ENCODE data around the gene ABCG1.

ABCG1 gene

DNA sequence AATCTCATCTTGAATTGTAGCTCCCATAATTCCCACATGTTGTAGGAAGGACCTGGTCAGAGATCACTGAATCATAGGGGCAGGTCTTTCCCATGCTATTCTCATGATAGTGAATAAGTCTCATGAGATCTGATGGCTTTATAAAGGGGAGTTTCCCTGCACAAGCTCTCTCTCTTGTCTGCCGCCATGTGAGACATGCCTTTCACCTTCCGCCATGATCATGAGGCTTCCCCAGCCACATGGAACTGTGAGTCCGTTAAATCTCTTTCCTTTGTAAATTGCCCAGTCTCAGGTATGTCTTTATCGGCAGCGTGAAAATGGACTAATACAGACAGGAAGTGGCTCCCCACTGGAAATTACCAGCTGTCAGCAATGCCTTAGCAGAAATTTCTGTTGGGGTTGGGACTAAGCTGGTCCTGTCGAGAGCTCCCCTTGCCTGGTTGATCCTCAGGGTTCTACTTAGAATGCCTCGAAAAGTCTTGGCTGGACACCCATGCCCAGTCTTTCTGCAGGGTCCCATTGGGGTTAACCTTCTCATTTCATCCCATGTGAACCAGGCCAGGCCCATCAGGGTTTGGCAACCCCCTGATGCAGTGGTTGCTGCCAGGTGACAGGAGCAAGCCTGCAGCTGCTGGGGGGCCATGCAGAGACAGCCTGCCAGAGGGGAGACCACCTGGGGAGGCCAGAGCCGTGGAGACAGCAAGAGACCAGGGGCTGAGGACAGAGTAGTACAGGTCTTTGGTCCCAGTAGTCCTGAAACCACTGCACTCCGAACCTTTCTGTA lies 2.8 kb upstream of the ABCG1 start:
- no peak for DNase-seq

DNA sequence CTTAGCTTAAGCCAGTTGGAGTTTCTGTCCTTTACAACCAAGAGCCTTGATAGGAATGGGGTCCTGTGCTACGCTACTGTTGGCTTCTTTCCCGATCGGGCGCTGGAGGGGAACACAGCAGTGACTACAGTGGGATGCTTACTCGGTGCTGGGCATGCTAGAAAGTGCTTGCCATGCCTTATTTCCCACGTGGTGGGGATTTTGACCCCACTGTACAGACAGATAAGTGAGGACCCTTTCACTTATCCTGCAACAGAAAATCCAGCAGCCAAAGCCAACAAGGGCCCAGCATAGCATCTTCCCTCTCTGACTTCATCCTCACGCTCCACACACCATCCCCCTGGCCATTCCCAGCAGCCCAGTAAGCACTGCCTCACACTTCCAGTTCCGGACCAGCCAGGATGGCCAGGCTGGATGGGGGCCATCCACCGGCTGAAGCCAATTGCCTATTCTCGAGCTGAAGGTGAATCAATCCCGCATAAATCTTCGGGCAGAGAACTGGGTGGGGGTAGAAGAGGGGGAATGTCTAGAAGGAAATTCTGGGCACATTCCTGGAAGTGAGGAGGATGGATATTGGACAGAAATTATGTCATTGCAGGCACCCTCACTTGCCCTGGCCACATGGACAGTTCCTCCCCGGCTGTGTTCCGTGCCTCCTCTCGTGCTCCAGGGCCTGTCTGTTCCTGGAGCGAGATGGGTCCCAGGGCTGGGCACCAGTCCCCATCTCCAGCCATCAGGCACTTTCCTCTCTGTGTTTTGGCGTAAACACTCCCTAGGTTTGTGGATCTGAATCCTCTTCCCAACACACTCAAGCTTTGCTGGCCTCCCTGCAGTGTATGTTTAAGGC lies 2.0 kb upstream of the ABCG1 start:
- DNase-seq = no peak

DNA sequence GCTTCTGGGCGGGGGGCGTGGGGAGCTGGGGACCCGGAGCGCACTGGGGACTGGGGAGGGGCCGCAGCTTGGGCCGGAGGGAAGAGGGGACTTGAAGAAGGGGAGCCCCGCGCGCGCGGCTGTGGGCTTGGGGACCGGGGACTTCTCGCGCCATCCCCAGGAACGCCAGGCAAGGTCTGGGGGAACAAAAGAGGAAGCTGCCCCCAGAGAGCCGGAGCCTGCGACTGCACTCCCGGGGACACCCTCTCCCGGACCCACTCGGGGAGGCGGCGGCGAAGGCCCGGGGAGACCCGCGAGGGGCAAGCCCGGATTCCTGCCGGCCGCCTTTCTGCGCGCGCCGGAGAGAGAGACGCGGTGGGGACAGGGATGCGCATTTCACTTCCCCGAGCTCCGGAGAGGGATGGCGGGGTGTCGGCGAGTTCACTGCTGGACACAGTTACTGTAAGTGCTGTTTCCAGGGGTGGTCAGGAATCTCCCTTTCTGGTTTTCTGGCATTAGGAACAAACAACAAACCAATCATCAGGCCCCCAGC lies 732 bp downstream of the ABCG1 start:
- DNase-seq = no peak

DNA sequence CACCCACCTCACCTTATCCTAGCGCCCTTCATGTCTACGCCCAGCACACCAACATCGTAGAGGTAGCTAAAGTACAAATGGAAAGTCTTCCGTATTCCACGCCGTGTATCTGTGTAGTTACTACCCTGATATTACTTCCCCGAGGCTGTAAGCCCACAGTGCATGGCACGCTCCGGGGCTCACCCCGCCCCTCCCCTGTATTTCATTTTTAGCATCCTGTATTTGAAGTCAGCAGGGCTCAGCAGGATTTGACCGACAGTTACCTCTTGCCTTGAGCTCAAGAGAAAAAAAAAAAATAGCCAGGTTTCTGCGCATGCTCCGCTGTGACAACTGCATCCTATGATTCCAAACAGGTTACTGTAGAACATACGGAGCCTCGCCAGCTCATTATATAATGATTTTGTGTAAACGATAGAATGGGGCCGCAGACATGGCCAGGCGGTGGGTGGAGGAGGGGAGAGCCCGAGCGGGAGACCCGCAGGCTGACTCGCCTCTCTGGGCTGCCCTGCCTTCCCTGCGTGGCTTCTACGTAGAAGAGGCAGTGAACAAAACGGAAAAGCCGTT lies 1.3 kb downstream of the ABCG1 start:
- peak; percentile 86 for DNase-seq

DNA sequence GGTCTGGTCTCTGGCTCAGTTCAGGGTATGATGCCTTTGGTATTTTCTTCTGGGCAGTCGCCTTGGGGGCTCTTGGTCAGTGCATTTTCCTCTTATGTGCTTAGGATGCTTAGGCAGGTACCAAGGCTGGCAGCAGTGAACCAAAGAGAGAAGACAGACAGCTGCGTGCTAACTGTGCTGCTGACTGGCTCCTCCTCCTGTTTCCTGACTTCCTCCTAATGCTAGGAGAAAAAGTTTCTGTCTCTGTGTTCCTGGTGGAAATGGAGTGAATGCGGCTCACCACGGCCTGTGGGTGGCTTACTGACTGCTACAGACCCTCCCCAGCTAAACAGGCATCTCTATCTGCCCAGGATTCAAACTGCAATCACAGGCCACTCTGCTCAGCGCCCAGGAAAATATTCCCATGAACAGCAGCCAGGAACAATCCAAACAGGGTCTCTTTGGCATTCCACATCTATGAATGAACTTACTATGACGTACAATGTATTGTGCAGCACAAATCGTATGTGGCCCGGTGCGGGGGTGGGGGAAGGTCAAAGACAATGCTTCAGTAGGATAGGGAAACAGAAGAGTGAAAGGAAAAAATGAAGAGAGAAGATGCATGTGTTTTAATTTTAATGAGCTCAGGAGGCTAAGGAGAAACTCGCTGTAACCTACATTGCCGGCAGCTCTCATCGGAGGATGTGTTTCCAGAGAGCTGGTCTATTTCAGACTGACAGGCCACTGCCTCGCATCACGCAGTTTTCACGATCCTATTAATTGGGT lies 2.8 kb downstream of the ABCG1 start:
- DNase-seq = no peak

DNA sequence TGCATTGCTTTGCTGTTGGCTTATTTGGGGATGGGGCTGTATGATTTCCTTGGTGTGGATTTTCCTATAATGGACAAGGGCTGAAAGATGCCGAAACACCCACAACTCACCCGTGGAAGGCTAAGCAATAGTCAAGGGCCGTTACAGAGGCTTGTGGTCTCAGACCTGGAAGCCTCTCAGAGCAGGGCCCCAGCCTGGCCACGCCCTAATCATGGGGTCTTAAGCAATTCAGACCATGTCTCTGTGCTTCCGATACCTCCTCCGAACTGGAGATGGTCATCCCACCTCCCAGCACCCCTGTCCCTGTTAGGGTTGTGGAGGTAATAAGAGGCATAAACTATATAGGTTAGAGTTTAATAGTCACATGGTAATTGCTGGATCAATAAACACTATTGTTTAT lies 3.4 kb downstream of the ABCG1 start:
- DNase-seq = no peak

DNA sequence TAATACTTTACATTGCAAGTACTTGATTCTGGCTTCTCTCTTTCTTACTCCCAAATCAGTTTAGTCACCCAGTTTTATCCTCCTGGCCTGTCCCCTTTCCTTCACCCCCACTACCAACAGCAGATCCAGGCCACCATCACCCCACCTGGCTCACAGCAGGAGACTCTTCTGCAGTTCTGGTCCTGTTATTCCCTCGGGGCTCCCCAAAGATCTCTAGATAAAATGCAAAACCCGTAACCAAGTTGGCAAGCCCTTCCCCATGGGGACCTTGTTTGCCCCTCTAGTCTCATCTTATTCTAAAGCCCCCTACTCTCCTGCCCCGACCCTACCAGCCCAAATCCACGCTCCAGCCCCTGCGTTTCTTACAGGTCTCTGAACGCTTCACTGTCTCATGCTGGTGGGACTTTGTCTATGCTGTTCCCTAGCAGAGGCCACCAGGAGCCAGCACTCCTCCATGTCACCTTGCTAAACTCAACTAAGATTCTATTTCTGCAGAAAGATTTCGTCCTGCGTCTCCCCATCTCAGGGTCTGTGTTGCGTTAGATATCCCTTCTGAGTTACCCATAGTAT lies 4.0 kb downstream of the ABCG1 start:
- DNase-seq = no peak

DNA sequence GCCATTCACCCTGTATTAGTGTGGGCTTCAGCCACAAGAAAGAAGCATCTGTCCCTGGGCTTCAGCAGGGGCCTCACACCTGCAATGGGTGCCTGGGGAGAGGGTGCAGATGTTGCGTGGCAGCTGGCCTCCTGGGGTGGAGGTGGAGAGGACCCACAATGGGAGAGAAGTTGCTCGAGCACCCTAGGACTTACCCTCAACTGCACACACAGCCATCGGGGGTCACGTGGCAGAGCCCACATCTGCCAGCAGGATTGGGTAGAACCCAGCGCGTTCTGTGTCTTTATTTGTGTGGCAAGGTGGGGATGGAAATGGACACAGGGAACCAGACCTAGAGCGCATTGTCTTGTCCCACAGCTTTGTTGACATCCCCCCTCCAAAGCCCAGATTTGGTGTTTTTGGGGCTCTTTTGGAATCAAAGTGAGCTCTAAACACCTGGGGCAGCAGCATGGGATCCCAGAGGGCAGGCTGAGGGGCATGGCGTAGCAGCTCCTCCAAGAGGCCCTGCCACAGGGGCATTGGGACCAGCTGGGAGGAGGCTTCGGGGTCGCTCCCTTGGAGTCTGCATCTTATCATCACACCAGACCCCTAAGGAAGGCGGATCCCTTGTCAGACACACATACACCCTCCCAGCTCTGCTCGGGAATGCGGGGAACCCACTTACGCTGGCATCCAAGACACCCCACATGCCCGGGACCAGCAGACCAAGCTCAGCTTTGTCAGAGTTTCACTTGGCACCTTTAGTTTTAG lies 5.1 kb downstream of the ABCG1 start:
- no peak for DNase-seq

DNA sequence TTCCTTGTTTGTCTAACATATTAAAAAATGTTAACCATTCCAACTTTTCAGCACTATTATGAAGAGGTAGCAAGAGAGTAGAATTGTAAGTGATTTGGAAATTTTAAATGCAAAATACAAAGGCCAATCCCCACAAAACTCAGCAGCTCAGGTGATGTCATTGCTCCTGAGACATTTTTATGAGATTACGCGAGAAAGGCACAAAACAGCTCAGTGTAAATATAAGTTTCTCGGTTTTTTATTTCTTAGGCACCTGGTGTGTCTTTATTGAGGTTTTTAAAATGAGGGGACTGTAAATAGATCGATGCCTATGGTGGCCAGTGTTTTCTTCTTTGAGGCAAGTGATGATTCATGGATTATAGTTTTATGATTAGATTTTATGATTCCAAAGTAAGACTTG lies 6.1 kb downstream of the ABCG1 start:
- DNase-seq = no peak

DNA sequence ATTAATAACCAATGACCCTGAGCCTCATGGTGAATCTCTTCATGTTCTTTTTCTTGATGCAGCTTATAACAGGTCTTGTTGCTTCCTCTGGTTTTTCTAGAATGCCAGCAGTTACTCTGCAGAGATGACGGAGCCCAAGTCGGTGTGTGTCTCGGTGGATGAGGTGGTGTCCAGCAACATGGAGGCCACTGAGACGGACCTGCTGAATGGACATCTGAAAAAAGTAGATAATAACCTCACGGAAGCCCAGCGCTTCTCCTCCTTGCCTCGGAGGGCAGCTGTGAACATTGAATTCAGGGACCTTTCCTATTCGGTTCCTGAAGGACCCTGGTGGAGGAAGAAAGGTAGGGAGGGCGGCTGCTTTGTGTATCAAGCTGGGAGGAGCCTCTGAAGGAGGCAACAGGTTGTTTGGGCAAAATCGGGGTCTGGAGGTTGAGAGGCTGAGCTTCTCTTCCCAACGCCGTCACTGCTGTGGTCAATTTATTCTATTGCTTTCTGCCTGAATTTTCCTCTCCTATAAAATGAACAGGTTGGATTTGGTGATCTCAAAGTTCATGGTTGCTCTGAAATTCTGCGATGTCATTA lies 6.7 kb downstream of the ABCG1 start:
- no peak for DNase-seq

DNA sequence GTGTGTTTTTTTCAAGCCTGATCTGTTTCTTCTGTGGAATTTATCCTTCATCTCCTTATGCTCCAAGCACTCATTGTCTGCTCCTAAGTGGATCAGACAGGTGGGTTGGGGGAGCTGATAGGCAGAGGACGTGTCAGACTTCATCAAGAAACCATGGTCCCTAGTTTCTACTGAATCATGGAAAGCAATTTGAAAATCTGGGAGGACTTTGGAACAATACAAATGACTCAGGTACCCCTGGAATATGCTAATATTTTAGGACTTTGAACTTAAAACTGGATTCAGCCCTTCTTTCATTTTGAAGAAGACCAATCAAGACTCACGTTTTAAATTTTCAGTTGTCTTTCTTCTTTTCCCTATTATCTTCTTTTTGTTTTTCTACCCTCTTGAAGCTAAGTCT lies 7.7 kb downstream of the ABCG1 start:
- DNase-seq = no peak

DNA sequence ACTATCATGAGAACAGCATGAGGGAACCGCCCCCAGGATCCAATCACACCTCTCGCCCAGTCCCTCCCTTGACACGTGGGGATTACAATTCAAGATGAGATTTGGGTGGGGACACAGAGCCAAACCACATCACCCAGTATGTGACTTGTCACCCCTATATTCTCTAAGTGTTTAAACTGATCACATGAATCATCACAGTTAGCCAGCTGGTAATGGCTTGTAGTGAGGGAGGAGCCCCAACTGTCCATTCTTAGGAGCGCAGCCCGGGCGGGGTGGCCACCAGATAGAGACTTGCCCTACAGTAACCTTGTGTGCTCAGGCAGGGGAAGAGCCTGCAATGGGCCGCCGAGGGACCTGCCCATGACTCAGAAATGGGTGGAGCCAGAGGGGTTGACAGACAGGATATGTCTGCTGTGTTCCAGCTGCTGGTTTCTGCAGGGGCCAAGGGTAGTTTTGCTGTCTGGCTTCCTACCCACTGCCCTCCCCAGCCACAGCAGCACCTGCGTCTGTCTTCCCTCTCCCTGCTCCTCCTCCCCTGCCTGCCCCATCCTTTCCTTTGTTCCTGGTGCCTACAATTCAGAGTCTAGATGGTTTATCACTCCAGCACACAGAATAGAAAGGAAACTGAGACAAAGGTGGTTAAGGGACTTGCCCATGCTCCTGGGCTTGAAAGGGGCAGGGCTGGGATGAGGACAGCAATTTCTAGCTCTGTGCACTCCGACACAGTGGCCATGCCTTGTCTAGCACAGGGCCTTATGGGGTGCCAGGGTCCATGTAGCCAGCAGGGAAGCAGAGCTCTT lies 9.2 kb downstream of the ABCG1 start:
- peak; percentile 81 for DNase-seq

DNA sequence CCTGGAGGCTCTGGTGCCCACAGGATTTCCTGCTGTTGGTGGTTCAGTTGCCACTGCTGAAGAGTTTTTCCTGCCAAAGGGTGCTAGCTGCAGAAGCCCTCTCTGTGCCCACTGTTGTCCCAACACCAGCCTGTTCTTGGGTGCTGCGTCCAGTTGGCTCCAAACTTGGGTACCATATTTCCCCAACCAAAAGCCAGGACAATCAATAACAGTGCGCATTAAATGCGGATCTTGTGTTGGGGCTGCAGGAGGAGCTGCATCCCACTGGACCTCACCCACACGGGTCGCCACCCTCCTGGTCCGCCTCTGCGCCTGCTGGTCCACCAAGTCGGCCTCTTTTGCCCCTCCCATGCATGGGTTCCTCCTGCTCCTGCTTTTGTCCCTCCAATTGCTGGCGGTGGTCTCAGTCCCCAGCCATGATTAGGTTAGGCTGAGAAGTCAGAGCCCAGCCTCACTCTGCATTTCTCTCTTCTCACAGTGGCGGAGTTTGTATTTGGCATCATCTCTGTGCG lies 9.8 kb downstream of the ABCG1 start:
- DNase-seq = no peak

DNA sequence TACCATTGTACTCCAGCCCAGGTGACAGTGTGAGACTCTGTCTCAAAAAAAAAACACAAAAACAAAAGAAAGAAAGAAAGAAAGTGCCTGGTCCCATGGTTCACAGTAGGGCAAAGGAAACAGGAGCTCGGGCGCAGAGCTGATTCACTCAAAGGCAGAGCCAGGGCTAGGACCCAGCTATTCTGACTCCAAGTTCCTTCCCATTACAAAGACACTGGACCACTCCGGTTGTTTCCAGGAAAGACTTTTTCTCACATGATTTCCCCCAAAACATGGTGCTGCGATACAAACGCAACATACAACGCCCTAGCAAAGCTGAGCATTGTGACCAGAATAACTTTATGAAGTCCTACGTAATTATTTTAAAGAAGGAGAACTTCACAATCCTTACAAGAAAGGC lies 10.7 kb downstream of the ABCG1 start:
- DNase-seq = no peak

DNA sequence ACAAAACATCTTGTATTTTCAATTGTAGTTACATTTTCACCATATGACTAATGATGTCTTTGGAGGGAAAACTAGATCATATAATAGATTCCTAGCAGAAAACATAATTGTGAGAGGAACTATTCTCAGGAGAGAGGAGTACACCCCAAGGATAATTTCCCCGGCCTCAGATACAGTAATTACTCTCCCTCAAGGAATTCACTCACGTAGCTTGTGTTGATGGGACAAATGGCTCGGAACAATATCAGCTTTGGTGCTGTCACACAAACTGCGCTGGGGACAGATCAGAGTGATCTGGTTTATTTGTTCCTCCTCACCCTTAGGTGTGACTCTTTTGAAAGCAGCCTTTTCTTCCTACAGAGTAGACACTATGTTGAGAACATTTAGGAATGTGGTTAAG lies 11.2 kb downstream of the ABCG1 start:
- DNase-seq = no peak

DNA sequence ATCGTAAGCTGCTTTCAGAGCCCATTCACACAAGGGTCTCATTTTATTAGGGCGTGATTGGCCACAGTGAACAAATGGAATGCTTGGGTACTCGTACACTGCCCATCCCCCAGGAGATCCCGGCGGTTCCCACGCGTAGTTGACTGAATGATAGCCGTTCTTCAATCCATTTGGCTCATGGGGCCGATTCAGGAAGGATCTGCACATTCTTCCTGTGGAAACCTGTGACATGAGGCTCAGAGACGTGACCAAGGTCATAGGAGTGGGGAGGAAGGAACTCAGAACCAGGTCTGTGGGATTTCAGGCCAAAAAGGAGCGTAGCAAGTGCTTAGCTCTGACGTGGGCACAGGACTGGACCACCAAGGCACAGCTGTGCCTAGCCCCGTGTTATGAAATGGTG lies 11.7 kb downstream of the ABCG1 start:
- no peak for DNase-seq

DNA sequence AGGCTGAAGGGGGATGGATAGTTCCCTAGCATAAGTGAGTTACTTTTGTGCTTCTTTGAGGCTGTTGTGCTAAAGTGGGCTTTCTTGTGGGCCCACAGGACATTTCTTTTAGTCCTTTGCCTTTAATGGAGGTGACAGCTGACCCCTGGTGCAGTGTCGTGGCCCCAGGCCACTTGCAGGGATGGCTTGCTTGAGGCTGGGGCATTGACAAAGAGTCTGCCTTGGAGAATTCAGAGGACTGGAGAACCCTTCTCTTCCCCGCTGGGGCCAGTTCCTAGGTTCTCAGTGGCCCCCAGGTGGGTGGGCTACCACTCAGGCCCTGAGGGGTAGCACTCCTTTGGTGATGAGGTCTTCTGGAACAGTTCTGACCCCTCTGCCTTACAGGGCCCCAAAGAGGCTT lies 12.8 kb downstream of the ABCG1 start:
- DNase-seq = no peak

DNA sequence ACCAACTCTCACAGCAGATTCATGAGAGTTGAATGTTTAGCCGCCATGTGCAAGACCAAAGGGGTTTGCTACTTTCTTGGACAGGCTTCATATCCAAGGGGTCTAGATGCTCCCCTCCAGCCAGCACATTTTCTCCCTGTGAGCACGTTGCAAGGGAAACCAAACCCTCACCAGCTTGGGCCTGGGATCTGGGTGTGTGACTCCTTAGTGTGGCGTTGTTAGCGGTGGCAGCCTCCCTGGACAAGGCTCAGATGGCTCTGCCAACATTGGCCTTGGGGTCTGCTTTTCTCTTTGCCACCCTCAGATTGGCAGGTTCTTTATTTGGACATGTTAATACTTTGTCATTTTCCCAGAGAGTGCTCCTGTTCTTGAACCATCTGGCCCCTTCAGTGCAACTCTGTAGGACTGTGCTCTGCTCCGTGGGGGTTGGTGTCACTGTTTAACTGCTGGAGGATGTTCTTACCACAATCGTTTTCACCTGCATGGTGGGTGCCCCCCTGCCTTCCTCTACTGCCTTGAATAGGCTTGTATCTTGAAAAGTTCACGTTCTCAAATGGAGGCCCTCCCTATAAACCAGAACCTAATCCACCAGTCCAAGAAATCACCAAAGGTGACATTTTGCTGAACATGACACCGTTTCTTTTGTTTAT lies 13.4 kb downstream of the ABCG1 start:
- DNase-seq = no peak

DNA sequence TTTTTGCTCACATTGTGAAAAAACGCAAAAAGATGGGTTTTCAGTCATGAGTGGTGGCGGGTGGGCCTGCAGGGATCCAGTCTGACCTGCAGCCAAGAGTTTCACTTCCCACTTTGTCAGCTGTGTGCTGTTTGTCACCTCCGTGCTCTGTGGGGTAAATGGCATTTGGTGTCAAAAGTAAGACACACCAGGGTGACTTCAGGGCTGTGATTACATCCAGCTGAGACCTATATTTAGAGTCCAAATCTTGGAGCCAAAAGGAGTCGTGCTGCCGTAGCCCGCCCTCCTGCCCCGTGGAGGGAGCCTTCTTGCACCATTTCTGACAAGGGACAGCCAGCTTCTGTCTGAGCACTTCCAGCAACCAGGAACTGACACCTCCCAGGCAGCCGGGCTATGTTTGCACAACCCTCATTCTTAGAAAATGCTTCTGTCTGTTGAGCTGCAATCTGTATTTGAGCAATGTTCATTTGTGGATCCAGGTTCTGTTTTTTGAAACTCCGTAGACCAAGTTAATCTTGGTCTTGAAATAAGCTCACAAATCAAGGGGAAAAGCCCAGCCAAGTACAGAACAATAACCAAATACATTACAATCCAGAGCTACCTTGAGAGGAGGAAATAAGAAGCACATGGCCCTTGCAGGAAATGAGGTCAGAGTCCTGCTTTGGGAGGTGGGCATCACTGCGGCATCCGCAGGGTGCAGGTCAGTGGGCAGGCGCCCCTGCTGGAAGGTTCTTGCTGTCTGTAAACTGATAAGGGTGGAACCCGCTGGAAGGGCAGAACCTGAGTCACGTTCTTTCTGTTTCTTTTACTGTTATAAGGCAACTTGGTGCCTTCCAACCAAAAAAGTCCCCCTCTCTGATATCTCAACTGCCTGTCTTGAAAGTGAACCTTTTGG lies 14.4 kb downstream of the ABCG1 start:
- DNase-seq = peak; percentile 80

All from SHP77 treated with DMSO at 0.1 percent for 48 hours (cell line).